Putamen (tissue), 1 donor: ENCODE measurements around the gene PPP1R10.

ENCODE experiments used
- DNase-seq: peaks from one replicate; pipeline ENCODE4 v3.0.0-alpha.2; 2016; ENCODE audit warnings: low spot score

PPP1R10 gene

GRCh38 chr6:30556066-30556905 lies 60.8 kb downstream of the PPP1R10 start, which contains the start of gene GNL1:
Gene GNL1 (minus strand): TSS chr6:30556489. CDS start chr6:30556203, 286 bp downstream.
- peak; percentile 91 for DNase-seq

- peak; percentile 41 for DNase-seq
Observed at GRCh38 chr6:30555816-30556065, 61.3 kb downstream of the PPP1R10 start.

GRCh38 chr6:30554962-30555815 lies 61.9 kb downstream of the PPP1R10 start:
- DNase-seq = no peak

- DNase-seq = no peak
Observed at GRCh38 chr6:30554404-30554803, 62.6 kb downstream of the PPP1R10 start.
